Embryonic facial prominence (tissue), 1 donor: Measurements from ENCODE around the gene LRRFIP1.

Source experiments
- DNase-seq: peaks from one replicate; pipeline ENCODE4 v3.0.0-alpha.2; 2016; ENCODE audit errors: extremely low spot score

The LRRFIP1 gene

GRCh38 chr2:237618449-237618848 lies 8.9 kb upstream of the LRRFIP1 start:
- DNase-seq: no peak

DNA sequence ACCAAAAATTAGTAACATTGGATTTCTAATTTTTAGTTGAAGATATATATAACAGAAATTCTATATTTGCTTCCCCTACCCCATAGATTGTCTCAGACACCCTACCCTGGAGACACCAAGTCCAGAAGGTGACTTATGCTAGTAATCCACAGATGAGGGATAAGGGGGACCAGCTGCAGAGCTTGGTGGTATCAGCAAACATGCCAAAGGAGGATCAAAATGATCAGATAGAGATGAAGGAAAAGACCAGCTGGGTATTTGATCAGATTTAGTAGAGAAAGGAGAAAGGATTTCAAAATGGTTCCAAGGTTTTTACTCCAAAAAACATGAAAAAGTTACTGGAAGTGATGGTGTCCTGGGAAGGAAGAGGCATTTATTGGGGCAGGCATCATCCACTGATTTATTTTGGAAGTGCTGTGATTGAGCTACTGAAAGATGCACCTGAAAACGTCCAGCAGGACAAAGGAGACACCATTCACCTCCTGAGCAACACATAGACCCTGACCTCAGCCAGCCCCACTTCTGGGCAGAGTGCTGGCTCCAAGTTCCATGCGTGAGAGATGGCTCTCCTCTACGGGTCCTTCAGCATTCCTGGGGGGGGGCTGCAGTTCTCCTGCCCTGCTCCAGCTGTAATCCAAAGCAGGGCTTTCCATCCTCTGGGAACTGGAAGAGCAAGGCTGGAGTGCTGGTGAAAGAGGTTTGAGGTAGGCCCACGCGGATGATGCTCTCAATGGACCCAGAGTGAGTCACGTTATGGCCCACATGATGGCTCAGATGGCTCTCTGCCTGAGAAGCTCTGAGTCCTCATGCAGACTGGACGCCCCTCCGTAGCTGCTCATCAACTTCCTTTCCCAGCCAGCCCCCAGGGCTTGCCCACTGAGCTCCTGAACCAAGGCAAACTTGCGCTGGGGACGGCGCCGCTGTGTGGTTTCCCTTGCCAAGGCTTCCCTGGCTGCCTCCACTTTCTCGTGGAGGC lies 3.7 kb upstream of the LRRFIP1 start:
- no peak for DNase-seq

GRCh38 chr2:237624565-237624964 lies 2.8 kb upstream of the LRRFIP1 start:
- DNase-seq: no peak

GRCh38 chr2:237625216-237625705 lies 2.1 kb upstream of the LRRFIP1 start:
- DNase-seq: no peak

GRCh38 chr2:237625777-237626176 lies 1.6 kb upstream of the LRRFIP1 start:
- no peak for DNase-seq

GRCh38 chr2:237626813-237627440 lies 460 bp upstream of the LRRFIP1 start:
- no peak for DNase-seq

DNA sequence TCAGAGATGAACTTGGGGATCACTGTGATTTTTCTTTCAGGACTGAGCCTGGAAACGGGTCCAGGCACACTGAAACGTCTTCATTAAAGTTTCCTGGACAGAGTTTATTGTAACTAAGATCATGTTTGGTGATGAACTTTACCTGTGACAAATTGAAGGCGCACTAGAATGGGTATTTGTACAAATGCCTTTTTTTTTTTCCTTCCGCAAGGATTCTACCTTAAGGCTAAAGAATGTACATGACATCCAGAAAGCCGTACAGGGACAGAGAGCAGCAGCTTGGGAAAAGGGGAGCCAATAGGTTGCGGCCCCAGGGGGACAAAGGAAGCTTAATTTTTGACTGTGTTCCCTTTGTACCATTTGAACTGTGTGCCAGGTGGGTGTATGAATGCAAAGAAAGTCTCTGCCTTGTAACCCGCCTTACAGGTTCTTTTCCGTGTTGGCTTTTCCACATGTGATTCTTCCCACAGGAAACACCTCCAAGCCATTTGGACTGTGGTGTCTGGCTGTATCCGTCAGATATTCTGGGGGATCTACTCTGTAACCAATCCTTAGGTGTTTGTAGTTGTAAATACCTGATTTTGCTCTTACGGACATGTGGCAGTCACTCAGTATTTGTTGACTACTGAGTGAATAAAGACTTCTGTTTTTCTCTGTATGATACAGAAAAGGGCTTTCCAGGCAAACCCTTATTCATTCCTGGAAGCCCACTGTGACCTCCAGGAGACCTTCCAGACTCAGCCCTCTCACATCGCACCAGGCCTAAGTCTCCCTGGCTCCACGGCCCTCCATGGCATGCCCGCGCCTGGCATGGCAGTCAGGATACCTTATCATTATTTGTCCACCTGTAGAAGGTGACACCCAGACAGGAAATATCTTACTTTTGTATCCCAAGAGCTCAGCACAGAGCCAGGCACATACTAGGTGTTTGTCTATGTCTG lies 1.1 kb downstream of the LRRFIP1 start:
- DNase-seq: no peak

GRCh38 chr2:237629188-237629534 lies 1.8 kb downstream of the LRRFIP1 start:
- DNase-seq: no peak

GRCh38 chr2:237629739-237630138 lies 2.4 kb downstream of the LRRFIP1 start:
- no peak for DNase-seq

DNA sequence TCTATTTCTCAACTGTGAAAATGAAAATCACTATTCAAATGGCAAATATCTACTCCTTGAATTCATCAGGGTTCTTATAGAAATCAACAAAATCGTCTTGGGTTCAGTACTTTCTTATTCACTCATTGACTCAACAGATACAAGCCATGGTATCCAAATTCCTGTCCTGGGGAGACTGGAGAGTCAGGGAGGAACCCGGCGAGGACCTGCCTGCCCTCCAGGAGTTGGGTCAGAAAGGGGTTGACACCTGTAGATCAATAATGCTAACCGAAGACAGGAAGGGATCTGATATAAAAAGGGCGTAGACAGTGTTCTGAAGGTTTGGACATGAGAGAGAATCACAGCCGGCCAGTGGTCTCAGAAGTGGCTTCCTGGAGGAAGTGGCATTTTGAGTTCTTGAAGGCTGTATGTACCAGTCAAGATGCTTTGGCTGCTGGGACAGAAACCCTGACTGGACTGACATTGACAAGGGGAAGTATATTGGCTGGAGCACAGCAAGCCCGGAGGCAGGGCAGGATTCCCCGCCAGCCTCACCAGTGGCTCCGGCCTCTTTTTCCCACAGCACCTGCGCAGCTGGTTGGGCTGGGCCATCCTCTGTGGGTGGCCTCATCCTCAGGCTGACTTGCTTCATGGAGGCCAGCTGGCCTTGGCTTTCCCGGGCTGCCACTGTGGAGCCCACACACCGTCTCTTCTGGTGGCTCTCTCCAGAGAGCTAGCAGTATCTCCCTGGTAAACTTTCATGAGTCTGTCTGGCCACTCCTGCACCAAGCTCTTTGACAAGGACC lies 3.0 kb downstream of the LRRFIP1 start:
- no peak for DNase-seq

- DNase-seq: no peak
These were observed 3.8 kb downstream of the LRRFIP1 start for GRCh38 chr2:237631007-237631785.

- no peak for DNase-seq
These were observed 4.6 kb downstream of the LRRFIP1 start for GRCh38 chr2:237631801-237632585.

DNA sequence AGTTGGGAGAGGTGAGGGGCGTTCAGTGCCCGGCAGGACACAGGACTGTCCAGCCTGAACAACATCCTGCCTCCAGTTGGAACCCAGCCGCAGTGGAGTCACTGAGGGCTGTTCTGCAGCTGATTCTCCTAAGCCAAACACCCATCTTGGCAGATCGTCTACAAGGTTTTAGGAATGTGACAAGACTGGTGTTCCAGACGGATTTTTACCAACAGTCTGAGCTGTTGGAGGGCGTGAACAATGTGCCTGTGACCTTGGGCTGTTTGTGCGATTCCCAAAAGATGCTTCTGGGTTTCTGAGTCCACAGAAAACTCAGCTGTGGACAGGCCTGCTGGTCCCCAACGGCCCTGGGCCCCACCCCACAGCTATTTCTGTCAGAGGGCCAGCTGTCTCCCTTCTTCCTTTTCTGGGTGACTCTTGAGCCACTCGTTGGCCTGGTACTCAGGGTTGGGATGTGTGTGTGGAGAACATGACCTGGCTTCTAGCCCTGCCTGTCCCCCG lies 5.7 kb downstream of the LRRFIP1 start:
- no peak for DNase-seq

DNA sequence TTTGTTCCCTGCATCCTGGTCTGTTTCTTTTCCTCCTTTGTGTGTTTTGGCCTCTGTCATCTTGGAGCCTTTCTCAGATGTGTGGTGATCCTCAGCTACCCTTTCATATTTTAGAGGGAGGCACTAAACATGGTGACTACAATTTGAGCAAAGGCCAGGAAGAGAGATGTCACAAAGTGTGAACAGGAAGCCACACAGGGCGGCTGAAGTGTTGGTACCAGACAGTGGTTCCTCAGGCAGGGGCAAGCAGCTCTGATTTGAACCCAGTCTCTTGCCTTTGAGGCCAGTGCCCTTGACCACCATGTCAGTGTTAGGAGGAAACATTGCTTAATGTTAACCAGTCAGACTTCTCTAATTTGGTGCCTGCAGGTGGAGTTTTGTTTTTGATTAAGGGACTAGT lies 9.2 kb downstream of the LRRFIP1 start:
- no peak for DNase-seq

GRCh38 chr2:237637429-237638135 lies 10.2 kb downstream of the LRRFIP1 start:
- no peak for DNase-seq

DNA sequence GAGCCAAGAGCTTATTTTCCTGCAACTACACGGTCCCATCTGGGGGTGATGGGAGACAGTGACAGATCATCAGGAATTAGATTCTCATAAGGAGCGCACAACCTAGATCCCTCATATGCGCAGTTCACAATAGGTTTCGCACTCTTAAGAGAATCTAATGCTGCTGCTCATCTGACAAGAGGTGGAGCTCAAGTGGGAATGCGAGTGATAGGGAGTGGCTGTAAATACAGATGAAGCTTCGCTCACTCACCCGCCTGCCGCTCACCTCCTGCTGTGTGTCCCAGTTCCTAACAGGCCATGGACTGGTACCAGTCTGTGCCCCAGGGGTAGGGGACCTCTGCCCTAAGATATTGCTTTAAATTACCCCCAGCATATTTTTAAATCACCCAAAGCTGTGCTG lies 10.8 kb downstream of the LRRFIP1 start:
- no peak for DNase-seq

DNA sequence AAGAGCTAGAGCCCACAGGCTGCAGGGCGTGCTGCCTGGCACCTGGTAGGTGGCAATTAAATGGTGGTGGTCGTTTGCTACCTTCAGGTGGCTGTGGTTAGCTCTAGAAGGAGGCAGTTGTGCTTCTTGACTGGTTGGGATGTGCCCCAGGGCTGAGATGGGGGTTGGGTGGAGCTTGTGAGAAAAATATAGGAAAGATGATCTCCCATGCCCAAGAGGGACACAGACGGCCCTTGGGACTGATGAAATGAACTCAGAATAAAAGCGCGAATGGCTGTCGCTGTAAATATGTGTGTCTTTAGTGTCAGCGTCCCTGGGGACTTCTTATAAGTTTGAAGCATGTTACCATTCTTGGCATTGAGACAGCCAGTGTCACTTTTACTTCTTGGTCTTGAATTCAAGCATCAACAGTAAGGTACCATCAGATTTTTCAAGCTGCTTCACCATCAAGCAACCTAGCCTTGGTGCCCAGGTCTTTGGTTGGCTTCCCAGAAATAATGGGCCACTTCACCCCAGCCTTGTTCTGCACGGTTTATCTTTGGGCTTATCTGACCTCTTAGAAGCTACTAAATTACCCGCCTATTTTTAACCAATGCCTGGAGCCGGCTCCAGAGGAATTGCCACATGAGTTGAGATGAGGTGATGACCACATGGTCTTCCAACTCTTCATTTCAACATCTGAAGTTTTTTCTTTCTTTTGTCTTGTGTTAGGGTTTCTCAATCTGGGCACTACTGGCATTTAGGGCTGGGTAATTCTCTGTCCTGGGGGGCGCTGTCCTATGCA lies 11.9 kb downstream of the LRRFIP1 start:
- no peak for DNase-seq

DNA sequence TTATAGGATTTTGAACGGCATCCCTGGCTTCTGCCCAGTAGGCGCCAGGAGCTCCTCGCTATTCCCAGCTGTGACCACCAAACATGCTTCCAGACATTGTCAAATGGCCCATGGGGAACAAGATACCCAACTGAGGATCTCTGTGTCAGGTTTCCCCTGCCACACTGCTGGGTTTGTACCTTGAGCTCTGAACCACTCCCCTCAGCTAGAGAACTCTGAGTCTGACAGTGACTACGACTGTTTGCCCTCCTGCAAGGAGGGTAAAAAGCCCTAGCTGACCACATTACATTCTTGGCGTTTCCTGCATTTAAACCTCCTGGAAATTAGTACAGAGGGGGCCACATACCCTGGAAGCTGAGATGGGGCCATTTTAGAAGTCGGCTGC lies 12.4 kb downstream of the LRRFIP1 start:
- DNase-seq: no peak
